ENCODE results near the gene FBXO8. TPM values are rescaled to one million over a fixed set of nuclear protein-coding genes. Genes with fewer than 3 reads are reported as not detected.

FBXO8 gene
- total RNA-seq, 1 donor from 2014 or later = 38.6 TPM

Other genes with a start within 250 kb of the FBXO8 start
- 11.1 TPM for gene CEP44, start 244 bp upstream of the FBXO8 start, total RNA-seq
- gene HPGD, start 238.8 kb upstream of the FBXO8 start, total RNA-seq = 2.4 TPM